GM23338 (cell line): ENCODE results near the gene SLCO4A1. TPM values are rescaled to one million over a fixed set of nuclear protein-coding genes. Genes with fewer than 3 reads are reported as not detected.

Experiments used
- ATAC-seq: fragments of 200-7000 bp; cut with Tn5 transposase; 3 replicates; pipeline ENCODE4 v1.9.1; 2020
- DNase-seq: peaks from one replicate; pipeline ENCODE4 v3.0.0-alpha.2; 2015; ENCODE audit warnings: low spot score
- H2AFZ ChIP-seq: fragments of 200-600 bp; sonication (generic); 2 replicates; pipeline ENCODE4 v1.8.0; 2016; ENCODE audit warnings: antibody characterized with exemption, mild to moderate bottlenecking, moderate library complexity
- H3F3A ChIP-seq: fragments of 200-600 bp; sonication (generic); replicated peaks from 2 replicates; pipeline ENCODE4 v1.8.0; 2017; ENCODE audit warnings: antibody characterized with exemption, mixed run types, low read depth
- H3K27ac ChIP-seq: fragments of 200-600 bp; sonication (generic); 2 replicates; pipeline ENCODE4 v1.6.1; 2016; ENCODE audit warnings: low read depth
- H3K27me3 ChIP-seq: fragments of 200-600 bp; sonication (generic); 2 replicates; pipeline ENCODE4 v1.8.0; 2016; ENCODE audit warnings: mild to moderate bottlenecking, mixed run types, moderate library complexity; ENCODE audit not compliant: insufficient read depth
- H3K36me3 ChIP-seq: fragments of 200-600 bp; sonication (generic); 2 replicates; pipeline ENCODE4 v1.8.0; 2016; ENCODE audit warnings: mild to moderate bottlenecking; ENCODE audit not compliant: insufficient read depth
- H3K4me1 ChIP-seq: fragments of 200-600 bp; sonication (generic); 2 replicates; pipeline ENCODE4 v1.8.0; 2016; ENCODE audit warnings: mild to moderate bottlenecking, moderate library complexity; ENCODE audit not compliant: insufficient read depth
- H3K4me2 ChIP-seq: fragments of 200-600 bp; sonication (generic); 2 replicates; pipeline ENCODE4 v1.7.1; 2017; ENCODE audit warnings: mixed run types
- H3K4me3 ChIP-seq: fragments of 200-600 bp; sonication (generic); 2 replicates; pipeline ENCODE4 v1.6.1; 2016; ENCODE audit warnings: mixed run types
- H3K79me2 ChIP-seq: fragments of 200-600 bp; sonication (generic); replicated peaks from 2 replicates; pipeline ENCODE4 v1.8.0; 2017; ENCODE audit warnings: mild to moderate bottlenecking; ENCODE audit not compliant: insufficient read depth
- H3K9me2 ChIP-seq: fragments of 200-600 bp; sonication (generic); 2 replicates; pipeline ENCODE4 v1.8.0; 2017; ENCODE audit not compliant: insufficient read depth
- H4K20me1 ChIP-seq: fragments of 200-600 bp; sonication (generic); replicated peaks from 2 replicates; pipeline ENCODE4 v1.8.0; 2017; ENCODE audit warnings: mild to moderate bottlenecking; ENCODE audit not compliant: insufficient read depth
- H3K27ac Mint-ChIP-seq: 2 replicates; pipeline ENCODE4 v1.8.0; 2020; ENCODE audit warnings: inconsistent platforms, mild to moderate bottlenecking, moderate library complexity, mixed read lengths
- H3K27me3 Mint-ChIP-seq: 3 replicates; pipeline ENCODE4 v1.8.0; 2022; ENCODE audit warnings: low read depth, mild to moderate bottlenecking, moderate library complexity, mixed read lengths, inconsistent platforms; ENCODE audit not compliant: insufficient read depth, poor library complexity
- H3K36me3 Mint-ChIP-seq: 3 replicates; pipeline ENCODE4 v1.8.0; 2021; ENCODE audit warnings: low read depth, mild to moderate bottlenecking, inconsistent platforms, moderate library complexity, mixed read lengths
- H3K4me1 Mint-ChIP-seq: 3 replicates; pipeline ENCODE4 v1.8.0; 2020; ENCODE audit warnings: mild to moderate bottlenecking, inconsistent platforms, mixed read lengths
- H3K4me3 Mint-ChIP-seq: 3 replicates; pipeline ENCODE4 v1.8.0; 2021; ENCODE audit warnings: moderate library complexity, mild to moderate bottlenecking, inconsistent platforms, mixed read lengths
- H3K9me3 Mint-ChIP-seq: 3 replicates; pipeline ENCODE4 v1.8.0; 2020; ENCODE audit warnings: moderate library complexity, mild to moderate bottlenecking, inconsistent platforms, mixed read lengths
- ZNF114 ChIP-seq: fragments of 250-450 bp; sonication (Bioruptor Pico); IDR thresholded peaks from 2 replicates; pipeline ENCODE4 v1.5.0; 2020; ENCODE audit warnings: mild to moderate bottlenecking, moderate library complexity
- ZNF462 ChIP-seq: fragments of 250-450 bp; sonication (Bioruptor Pico); IDR thresholded peaks from 2 replicates; pipeline ENCODE4 v1.5.0; 2020; ENCODE audit warnings: mild to moderate bottlenecking, moderate library complexity
- polyA plus RNA-seq: library from polyadenylated mRNA; unstranded; fragments of >200 nt; fragmentation: Nextera tagmentation; extraction: Ambion mirVana; gene quantifications from 2 replicates; pipeline ENCODE4 v1.2.1, GENCODE V29; 2016
- total RNA-seq: library from RNA; depleted of rRNA; stranded (reverse); fragments of >200 nt; shearing (Covaris generic); gene quantifications from 2 replicates; pipeline ENCODE4 v1.2.3, GENCODE V29; 2014
- TF ChIP-seq, protein P1 (sequence below), 2 experiments: fragments of 200-600 bp in 1 of 2; sonication (generic) in 1 of 2; conservative IDR thresholded peaks; 2 replicates each; pipeline versions ENCODE4 v1.5.1 to v1.6.1; 2016 to 2017; ENCODE audit warnings: antibody characterized with exemption in 2 of 2, low read depth in 2 of 2, mild to moderate bottlenecking in 2 of 2, moderate library complexity in 1 of 2

SLCO4A1 gene
- total and polyA plus RNA-seq, 2 experiments from 2014 or later: 28.5 to 41.6 TPM

- H3F3A ChIP-seq: no peaks in the 10 kb centered on the region
- H3K79me2 ChIP-seq: no peaks in the 10 kb centered on the region
- Mint-ChIP-seq H3K27ac (no peak overlapping the region), H3K27me3 (peaks cover 4% of the 10 kb centered on the region), H3K4me1 (peaks cover 8% of the 10 kb centered on the region), H3K9me3 (peaks cover 4% of the 10 kb centered on the region; the same call in 2 of the 3 replicates), H3K36me3 (no peaks in the 10 kb centered on the region), H3K4me3 (no peak overlapping the region)
- DNase-seq (no peak), ATAC-seq (no peak)
- H3K27ac ChIP-seq: no peak overlapping the region
- no peaks in the 10 kb centered on the region for H3K27me3 ChIP-seq
- H3K4me3 ChIP-seq: no peak overlapping the region
- no peaks in the 10 kb centered on the region; the same call in 1 of the 2 replicates for H3K4me1 ChIP-seq
- no peaks in the 10 kb centered on the region for H3K36me3 ChIP-seq
- no peak overlapping the region for H3K4me2 ChIP-seq
- H4K20me1 ChIP-seq: no peaks in the 10 kb centered on the region
- no peaks in the 10 kb centered on the region for H3K9me2 ChIP-seq
- H2AFZ ChIP-seq: no peak overlapping the region
- TF ChIP-seq, protein P1, sequence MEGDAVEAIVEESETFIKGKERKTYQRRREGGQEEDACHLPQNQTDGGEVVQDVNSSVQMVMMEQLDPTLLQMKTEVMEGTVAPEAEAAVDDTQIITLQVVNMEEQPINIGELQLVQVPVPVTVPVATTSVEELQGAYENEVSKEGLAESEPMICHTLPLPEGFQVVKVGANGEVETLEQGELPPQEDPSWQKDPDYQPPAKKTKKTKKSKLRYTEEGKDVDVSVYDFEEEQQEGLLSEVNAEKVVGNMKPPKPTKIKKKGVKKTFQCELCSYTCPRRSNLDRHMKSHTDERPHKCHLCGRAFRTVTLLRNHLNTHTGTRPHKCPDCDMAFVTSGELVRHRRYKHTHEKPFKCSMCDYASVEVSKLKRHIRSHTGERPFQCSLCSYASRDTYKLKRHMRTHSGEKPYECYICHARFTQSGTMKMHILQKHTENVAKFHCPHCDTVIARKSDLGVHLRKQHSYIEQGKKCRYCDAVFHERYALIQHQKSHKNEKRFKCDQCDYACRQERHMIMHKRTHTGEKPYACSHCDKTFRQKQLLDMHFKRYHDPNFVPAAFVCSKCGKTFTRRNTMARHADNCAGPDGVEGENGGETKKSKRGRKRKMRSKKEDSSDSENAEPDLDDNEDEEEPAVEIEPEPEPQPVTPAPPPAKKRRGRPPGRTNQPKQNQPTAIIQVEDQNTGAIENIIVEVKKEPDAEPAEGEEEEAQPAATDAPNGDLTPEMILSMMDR (conservative IDR thresholded peaks at IDR 0.05; ENCODE audit: low read depth in 2 of 2): 0 out of 4 replicates have a peak, but pooled peaks of 1 of the 2 experiments have one; percentile 12
- TF ChIP-seq ZNF462 (CRISPR knock-in tag): no peak
- TF ChIP-seq ZNF114 (CRISPR knock-in tag): no peak
These were observed 27.2 kb upstream of the SLCO4A1 start for GRCh38 chr20:62614961-62615680.
